Gastrocnemius medialis (tissue), 4 donors: Measurements from ENCODE around the gene HRC.

ENCODE experiments used
- POLR2A ChIP-seq, 2 donors: fragments of 450-650 bp; IDR thresholded peaks; one replicate each; pipeline ENCODE4 v1.6.1; 2017; ENCODE audit warnings: antibody characterized with exemption in 2 of 2, mild to moderate bottlenecking in 2 of 2, moderate library complexity in 2 of 2
- TF ChIP-seq, protein P1 (sequence below), 5 experiments: fragments of 450-650 bp in 3 of 5; fragments of 200-600 bp in 2 of 5; sonication (generic) in 2 of 5; IDR thresholded peaks in 4 of 5; conservative IDR thresholded peaks in 1 of 5; 1 replicate in 4 of 5; 2 replicates in 1 of 5; pipeline ENCODE4 v1.5.1; 2016 to 2019; ENCODE audit warnings: antibody characterized with exemption in 5 of 5, mild to moderate bottlenecking in 3 of 5, moderate library complexity in 3 of 5

DNA sequence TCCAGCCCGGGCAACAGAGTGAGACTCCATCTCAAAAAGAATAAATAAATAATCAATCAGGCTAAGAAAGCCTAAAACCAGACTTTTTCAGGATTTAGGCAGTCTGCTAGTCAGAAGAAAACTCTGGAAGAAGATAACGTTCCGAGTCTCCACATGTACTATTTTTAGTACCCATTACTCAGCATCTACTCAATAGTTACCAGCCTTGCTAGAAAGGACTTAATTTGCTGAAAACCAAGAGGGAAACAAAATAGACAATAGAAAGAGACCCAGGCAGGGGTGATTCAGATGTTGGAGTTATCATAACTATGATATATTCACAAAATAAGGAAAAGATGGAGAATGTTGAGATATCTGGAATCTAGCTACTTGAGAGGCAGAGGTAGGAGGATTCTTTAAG, 44.6 kb downstream of the HRC start:
- TF ChIP-seq, protein P1, sequence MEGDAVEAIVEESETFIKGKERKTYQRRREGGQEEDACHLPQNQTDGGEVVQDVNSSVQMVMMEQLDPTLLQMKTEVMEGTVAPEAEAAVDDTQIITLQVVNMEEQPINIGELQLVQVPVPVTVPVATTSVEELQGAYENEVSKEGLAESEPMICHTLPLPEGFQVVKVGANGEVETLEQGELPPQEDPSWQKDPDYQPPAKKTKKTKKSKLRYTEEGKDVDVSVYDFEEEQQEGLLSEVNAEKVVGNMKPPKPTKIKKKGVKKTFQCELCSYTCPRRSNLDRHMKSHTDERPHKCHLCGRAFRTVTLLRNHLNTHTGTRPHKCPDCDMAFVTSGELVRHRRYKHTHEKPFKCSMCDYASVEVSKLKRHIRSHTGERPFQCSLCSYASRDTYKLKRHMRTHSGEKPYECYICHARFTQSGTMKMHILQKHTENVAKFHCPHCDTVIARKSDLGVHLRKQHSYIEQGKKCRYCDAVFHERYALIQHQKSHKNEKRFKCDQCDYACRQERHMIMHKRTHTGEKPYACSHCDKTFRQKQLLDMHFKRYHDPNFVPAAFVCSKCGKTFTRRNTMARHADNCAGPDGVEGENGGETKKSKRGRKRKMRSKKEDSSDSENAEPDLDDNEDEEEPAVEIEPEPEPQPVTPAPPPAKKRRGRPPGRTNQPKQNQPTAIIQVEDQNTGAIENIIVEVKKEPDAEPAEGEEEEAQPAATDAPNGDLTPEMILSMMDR (IDR thresholded peaks at IDR 0.05 in 4 of 5, conservative IDR thresholded peaks at IDR 0.05 in 1 of 5), result no peak
- TF ChIP-seq POLR2A (IDR thresholded peaks at IDR 0.05), result no peak
